Neural cell (in vitro differentiated cells): ENCODE results near the gene PLET1.

Experiments used
- CTCF ChIP-seq: fragments of 450-650 bp; IDR thresholded peaks from 2 replicates; pipeline ENCODE4 v1.5.1; 2014; ENCODE audit warnings: antibody characterized with exemption, mild to moderate bottlenecking, moderate library complexity; ENCODE audit not compliant: poor library complexity, severe bottlenecking
- EP300 ChIP-seq: fragments of 450-650 bp; conservative IDR thresholded peaks from 2 replicates; pipeline ENCODE4 v1.6.1; 2014; ENCODE audit warnings: antibody characterized with exemption, mild to moderate bottlenecking, moderate library complexity; ENCODE audit not compliant: poor library complexity, severe bottlenecking
- POLR2AphosphoS5 ChIP-seq: IDR thresholded peaks from 2 replicates; pipeline ENCODE4 v1.6.1; 2012
- SMC3 ChIP-seq: fragments of 450-650 bp; conservative IDR thresholded peaks from 2 replicates; pipeline ENCODE4 v1.6.1; 2014; ENCODE audit warnings: antibody characterized with exemption, mild to moderate bottlenecking, moderate library complexity; ENCODE audit not compliant: poor library complexity

DNA sequence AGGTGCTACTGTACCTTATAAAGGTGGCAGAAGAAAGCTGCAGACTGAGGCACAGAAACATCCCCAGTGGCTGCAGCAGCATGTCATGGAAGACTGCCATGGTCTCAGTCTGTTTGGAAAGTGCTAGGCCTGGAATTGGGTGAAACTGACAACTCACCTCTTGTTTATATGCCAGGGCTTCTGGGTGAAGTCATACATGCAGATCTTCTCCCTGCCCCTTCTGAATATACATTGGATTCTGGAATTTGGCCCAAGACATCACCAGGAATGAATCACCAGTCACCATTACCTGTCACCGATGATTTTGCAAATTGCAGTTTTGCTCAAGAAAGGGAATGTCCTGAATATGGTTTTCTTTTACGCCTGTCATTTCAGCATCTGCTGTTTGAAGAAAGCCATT lies at the start of gene PLET1:
- TF ChIP-seq SMC3 (no peak), POLR2AphosphoS5 (no peak), CTCF (no peak), EP300 (no peak)
